GM21717 (cell line): Measurements from ENCODE around the gene SCAMP5.

ENCODE experiments used
- ATAC-seq: cut with Tn5 transposase; IDR thresholded peaks from one replicate; pipeline ENCODE4 v1.9.1; 2021; ENCODE audit warnings: mild to moderate bottlenecking, moderate library complexity; ENCODE audit not compliant: unreplicated experiment

SCAMP5 gene

DNA sequence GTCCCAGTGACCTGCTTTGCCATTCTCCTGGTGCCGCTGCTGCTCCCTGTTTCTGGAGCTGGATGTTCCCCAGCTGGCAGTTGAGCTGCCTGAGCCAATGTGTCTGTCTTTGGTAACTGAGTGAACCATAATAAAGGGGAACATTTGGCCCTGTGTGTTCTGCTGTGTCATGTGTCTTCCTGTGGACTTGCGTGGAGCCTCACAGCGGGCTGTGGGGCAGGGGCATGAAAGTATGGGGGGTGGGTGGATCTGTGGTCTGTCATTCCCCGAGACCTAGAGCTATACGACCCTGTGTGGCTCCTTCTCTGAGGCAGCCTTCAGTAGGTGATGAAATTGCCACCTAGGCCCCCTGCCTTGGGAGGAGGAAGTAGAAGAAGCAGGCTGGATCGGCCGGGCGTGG lies 26.0 kb downstream of the SCAMP5 start:
- ATAC-seq: no peak

DNA sequence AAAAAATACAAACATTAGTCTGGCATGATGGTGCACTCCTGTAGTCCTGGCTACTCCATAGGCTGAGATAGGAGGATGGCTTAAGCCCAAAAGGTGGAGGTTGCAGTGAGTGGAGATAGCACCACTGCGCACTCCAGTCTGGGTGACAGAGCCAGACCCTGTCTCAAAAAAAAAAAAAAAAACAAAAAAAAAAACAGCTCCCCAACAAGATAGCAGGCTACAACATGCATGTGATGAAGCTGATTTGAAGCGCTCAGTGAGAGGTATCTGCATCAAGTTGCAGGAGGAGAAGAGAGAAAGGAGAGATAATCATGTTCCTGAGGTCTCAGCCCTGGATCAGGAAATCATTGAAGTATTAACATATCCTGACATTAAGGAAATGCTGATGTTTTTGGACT lies 27.4 kb downstream of the SCAMP5 start:
- no peak for ATAC-seq

DNA sequence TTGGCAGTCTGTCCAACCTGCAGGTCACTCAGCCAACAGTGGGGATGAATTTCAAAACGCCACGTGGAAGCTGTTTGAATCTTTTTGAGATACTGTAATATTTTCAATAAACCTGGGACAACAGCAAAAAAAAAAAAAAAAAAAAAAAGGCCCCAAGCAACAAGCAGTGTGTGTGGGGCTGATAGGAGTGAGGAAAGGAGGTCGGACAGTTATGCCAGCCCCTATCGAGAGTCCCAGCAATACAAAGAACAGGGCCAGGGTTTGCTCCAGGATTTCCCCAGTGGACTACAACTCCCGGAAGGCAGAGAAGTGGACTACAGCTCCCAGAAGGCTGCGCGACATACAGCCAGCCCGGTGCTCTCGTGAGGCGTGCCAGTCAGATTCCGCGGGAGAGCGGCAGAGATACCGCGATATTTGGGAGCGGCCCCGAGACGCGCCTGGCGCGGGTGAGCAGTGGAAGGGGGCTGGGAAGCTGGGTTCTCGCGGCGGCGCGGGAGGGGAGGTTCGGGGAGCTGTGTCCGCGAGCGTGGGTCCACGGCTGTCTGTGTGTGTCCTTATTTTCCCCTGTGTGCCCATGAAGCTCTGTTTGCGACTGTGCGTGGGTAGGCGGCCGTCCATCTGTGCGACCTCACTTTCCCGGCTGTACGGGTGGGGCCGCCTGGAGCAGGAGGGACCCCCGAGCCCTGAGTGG lies 28.0 kb downstream of the SCAMP5 start, which contains the start of gene PPCDC:
Gene PPCDC, plus strand, starts transcription at position 410 of the 691 bp plus-strand sequence. CDS start 4,729 bp downstream, outside the sequence.
- ATAC-seq: peak; percentile 77

DNA sequence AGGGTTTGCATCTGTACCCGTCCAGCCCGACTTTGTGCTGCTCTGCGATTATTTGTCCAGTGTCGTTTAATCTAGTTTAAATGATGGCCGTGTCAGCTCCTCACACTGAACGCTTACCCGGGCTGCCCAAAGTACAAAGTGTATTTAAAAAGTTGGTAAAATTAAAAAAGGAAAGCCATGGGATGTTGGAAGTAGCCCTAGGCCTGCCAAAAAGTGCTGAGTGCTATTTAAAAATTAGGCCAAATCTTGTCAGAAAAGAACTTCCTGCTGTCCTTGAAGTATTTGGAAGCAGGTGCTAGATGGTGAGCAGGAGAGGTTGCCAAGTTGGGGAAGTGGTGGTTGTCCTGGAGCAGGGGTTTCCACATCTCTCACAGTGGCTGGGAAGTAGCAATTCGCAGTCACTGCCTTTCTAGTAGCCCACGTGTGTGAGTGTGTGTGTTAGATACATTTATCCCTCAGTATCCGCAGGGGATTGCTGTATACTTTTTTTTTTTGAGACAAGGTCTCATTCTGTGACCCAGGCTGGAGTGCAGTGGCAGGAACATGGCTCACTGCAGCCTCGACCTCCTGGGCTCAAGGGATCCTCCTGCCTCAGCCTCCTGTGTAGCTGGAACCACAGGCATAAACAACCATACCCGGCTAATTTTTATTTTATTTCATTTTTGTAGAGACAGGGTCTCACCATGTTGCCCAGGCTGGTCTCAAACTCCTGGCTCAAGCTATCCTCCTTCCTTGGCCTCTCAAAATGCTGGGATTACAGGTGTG lies 28.7 kb downstream of the SCAMP5 start:
- no peak for ATAC-seq

DNA sequence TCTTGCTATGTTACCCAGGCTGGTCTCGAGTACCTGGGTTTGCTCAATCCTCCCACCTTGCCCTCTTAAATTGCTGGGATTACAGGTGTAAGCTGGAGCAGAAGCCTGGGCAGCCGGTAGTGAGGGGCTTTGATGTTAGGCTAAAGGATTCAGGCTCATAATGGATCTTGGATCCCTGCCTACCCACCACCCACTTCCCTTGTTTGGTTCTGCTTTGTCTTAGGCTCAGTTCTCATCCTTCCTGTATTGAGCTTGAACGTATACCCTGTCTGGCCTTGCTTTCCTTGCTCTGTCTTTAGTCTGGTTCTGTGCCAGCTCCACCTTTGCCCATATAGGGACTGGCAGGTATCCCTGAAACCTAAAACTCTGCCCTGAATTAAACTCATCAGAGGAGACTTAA lies 29.7 kb downstream of the SCAMP5 start:
- ATAC-seq: no peak

DNA sequence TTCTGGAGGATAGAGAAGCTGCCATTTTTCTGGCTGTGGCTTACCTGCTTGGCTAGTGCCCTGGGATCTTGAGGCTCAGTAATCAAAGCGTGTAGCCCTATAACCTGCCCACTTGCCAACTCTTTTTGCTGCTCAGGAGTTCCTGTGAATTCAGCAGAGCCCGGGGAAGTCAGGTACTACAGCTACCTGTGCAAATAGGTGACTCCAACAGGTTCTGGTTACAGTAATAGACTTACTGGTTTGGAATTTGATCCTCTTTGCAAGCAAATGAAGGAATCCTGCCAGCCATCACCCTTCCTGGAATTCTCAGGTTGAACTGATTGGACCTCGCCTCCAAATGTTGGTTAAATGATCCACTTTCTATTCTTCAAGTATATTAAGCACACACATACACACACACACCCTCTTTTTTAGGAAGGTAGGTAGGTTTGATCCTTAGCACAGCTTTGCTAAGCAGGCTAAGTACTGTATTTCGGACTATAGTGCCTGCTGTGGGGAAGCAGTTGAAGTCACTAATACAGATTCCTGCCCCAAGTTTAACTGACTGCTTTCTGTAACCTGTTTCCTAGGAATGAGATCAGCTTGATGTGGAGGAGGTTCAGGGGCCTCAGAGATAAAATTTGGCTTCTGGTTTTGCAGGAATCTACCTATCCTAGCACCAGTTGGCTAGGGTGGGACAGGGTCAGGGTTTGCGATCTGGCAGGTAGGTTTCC lies 30.3 kb downstream of the SCAMP5 start:
- no peak for ATAC-seq

DNA sequence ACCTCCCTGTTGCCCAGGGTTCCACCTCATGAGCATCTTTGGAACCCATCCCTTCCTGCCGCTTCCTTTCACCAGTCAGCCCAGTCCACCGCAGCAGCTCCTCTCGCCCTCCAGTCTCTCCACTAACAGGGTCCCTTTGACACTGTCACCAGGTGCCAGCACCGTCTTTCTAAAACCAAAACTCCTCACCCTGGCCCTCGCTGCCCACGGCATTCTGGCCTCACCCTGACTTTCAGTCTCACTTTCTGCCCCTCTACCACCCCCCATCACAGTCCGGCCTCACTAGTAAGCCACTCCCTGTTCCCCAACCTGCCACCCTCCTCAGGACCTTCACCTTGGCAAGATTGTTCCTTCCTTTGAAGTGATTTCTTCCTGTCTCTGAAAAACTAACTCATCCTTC lies 32.2 kb downstream of the SCAMP5 start:
- no peak for ATAC-seq

DNA sequence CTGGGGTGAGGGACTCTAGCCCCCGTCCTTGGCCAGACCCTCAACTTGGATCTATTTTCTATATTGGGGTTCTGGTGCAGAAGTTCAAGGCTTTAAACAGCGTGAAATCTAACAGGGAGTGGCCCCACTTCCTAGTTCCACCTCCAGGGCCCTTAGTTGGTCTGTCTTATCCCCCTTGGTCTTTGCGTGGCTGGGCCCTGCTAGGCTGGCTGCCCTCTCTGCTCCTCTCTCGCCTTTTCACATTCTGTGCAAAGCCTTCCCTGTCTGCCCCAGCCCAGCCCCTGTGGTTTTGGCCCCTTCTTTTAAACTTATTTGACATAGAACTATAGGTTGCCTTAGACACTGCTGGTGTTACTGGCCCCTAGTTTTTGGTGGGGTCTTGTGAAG lies 33.6 kb downstream of the SCAMP5 start:
- no peak for ATAC-seq

DNA sequence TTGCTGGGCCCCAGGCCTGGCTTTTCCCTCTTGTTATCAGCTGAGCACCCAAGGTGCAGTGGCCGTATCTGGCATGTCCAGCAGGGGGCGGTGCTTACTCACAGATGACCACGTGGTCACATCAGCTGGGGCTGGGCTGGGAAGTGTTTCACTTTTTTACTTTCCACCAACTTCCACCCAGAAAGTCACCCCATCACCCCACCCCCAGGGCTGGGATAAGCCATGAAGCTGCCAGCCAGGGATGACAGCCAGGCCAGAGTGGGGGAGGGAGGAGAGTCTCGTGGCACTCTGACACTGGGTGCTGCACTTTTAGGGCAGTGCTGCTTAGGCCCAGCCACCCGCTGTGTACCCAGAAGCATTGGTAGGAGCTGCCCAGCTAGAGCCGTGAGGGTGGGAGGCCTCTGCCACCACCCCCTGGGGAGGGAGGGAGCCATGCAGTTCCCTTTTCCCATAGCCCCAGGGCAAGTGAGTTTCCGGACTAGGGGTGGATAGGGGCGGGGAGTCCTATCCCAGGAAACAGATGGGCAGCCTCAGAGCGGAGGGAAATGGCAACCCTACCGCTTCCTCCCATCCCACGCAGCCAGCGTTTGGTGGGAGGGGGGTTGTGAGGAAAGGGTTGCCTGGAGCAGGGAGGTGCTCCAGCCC lies 34.1 kb downstream of the SCAMP5 start:
- no peak for ATAC-seq

DNA sequence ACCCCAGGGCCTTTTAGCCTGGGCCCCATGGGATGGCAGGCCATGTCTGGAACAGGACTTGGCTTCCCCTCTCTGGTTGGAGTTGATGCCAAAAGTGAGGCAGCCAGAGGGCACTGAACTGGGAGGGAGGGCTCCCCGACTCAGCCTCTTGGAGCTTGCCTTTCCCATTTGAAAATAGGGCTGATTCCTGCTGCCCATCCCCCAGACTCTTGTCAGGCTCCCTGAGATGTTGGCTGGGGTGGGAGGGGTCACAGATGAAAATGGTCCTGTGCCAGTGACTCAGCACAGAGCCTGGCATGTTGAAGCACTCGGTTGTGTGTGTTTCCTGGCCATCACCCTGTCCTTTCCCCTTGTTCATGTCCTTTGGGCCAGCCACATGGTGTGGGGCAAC lies 34.7 kb downstream of the SCAMP5 start:
- ATAC-seq: no peak

DNA sequence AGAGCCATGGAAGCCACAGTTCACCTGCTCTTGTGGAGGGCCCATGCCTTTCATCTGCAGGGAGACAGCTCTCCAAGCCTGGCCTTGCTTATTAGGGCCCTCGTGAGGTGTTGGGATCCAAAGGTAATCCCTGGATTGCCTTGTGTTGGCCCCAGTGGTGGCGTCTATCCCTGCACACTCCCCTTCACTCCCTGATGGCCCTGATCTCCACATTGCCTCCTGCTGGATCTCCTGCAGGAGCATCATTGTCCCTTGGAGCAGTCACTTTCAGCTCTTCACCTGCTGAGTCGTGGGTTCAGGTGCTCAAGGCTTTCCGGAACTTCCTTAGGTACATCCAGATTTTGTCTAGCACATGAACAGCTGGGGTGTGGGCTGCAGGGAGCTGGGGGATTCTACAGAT lies 35.1 kb downstream of the SCAMP5 start:
- no peak for ATAC-seq

DNA sequence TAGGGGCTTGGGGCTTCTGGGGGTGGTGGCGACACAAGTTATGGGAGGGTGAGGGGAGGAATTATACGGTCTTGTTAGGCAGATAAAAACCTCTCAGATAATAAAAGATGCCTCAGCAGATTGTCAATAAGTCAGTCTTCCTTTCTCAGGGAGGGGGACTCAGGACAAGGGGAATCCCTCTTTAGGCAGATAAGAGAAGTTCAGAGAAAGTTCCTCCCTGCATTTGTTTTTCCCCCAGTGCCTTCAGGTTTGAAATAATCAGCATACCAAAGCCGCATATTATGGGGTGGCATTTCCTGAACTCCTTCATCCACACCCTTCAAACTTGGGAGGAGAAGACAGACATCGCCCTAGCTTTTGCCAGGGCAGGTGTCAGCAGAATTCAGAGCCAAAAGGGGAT lies 36.5 kb downstream of the SCAMP5 start:
- ATAC-seq: no peak

DNA sequence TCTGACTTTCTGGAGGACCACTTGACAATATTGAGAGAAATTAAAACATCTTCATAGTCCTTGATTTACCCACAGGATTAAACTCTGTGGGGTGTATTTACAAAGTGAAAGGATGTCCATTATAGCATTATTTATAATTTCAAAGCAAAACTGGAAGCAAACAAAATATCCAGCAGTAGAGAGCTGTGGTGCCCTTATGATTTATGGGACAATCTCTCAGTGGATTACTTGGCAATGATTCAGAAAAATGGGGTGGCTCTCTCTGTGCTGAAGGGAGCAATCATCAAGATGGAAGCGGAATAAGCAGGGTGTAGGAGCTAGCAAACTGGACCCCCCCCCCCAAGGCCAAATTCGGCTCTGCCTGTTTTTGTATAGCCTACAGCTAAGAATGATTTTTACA lies 37.0 kb downstream of the SCAMP5 start:
- ATAC-seq: no peak

DNA sequence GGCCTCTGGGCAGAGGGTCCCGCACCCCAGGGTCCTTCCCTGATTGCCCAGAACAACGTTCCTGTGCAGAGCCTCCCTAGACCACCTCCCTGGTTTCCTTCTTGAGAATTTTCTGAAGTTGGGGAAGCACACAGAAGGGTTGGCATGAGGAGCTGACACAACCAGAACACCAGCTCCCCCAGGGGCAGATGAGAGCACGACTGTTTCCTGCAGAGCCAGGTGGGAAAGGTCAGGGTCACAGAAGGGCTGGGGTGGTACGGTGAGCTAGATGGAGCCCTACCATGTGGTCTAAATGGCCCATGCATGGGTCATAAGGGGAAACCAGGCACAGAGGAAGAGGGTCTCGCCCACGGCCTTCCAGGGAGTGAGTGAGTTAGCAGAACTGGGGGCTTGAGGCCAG lies 38.4 kb downstream of the SCAMP5 start:
- ATAC-seq: no peak

DNA sequence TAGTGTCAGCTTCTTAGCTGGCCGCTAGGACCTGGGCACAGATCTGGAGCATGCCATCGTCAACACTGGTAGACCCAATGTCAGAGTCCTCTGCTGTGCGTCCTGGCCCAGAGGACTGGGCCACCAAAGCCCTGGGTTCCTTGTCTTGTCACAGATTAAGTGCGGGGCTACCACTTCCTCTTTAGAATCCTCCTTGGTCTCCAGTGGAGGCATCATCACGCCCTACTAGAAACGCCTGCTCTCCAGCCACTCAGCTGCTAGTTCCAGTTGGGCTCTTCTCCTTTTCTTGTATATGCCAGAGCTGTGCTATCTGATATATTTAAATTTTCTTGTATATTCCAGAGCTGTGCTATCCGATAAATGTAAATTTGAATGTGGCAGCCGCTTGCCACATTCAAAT lies 39.3 kb downstream of the SCAMP5 start:
- ATAC-seq: no peak

DNA sequence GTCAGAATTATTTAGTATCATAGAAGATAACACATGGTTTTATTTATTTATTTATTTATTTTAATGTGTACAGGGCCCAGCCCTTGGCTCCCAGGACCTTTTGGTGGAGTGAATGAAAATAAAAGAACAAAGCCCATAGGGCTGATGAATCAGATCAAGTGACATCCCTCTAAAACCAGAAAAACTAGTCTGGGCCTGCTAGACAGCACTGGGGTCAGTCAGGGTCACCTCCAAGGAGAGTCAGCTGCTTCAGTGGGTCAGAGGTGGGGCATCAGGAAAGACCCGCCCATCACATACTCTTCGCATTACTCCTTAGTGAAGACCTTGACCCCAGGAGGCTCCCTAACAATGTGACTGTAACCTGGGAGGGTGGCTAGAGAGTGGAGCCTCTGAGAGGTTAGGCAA lies 40.9 kb downstream of the SCAMP5 start:
- no peak for ATAC-seq

DNA sequence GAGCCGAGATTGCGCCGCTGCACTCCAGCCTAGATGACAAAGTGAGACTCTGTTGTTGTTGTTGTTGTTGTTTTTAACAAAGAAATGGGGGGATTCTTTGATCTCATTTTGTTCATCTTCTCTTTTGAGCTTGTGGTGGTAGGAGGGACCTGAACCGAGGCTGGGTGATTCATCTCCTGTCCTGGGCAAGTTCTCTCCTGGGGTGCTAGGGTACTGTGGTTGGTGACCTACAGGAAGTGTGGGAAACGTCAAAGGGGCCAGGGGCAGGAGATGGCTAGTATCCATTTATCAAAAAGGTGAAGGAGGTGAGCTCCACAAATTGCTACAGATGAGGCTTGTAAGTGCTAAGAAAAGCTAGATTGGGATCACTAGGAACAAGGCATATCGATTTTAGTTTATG lies 42.3 kb downstream of the SCAMP5 start:
- no peak for ATAC-seq

DNA sequence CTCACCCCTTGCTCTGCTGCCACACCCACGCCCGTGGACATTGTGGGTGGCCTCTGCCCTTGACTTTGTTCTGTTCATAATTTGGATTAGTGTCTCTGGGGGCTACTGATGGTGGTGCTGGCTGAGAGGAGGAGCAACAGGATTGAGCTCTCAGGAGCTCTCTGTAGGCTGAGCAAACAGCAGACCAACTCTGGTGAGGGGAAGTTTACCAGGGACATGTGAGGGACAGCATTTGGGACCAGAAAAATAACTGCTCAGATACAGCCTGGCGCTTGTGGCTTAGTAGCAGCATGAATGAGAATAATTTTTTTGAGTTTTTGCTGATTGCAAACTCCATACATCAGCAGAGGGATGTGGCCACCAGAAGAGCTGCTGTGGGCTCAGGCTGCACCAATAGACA lies 42.9 kb downstream of the SCAMP5 start:
- no peak for ATAC-seq

DNA sequence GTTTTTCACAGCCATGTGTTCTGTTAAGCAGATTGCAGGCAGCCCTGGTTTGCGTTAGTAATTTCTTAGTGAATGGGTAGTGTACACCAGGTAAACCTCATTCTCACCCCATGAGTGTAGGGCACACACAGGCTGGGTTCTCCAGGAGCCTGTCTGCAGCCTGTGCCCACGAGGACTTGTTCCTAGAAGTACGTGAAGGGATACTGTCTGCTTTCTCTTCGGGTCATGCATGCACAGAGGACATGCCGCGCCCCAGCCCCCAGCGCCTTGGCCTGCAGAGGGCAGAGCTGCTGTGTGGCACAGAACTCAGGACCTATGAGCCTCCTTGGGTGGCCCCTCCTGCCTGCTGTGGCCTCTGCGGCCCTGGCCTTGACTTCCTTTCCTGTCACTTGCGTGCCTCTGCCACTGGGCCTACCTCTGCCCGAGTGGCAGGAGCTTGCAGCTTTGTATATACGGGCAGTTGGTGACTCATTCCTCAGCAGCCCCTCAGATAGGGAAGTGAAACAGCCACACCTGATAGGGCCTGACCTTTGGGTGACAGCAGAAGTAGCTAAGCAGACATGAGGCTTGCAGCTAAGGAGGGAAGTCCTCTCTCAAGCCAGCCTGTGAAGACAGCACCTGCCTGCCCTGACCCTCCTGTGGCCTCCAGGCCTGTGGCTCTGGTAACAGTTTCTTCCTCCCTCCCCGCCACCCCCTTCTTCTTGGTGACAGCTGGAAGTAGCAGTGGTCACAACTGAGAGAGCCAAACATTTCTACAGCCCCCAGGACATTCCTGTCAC lies 47.6 kb downstream of the SCAMP5 start:
- ATAC-seq: peak; percentile 68

DNA sequence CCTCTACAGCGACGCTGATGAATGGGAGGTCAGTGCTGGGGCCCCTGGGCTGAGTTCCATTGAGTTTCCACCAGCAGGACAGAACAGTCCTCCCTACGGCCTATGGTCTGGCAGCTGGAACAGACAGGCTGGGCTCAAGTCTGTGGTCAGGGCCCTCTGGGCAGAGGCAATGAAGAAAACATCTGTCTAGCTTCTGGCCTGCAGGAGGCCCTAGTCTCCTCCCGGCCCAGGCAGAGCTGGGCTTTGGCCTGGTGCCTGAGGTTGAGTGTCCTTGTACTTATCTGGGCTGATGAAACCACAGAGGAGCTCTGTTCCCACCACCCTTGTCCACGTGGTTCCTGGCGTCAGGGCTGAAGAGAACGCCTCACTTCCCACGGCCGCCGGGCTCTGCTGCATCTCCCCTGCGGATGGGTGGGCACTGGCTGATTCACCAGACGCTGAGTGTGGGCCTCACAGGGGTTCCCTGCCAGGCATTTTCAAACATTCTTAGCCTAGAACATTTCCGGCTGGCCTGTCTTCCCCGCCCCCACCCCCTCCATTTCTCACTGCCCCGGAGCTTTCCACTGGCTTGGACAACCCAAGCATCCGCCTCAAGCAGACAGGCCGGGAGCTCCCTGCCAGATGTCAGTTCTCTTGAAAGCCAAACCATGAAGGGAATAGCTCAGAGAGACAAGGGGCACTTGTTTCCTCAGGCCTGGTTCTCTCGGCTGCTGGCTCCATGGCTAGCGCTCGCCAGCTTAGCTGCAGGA lies 48.3 kb downstream of the SCAMP5 start:
- peak; percentile 24 for ATAC-seq
